ENCODE data around the gene GAS6. TPM values are rescaled to one million over a fixed set of nuclear protein-coding genes. Genes with fewer than 3 reads are reported as not detected.

The GAS6 gene
- total RNA-seq, 1 experiment from 2014 or later: 49.4 TPM

DNA sequence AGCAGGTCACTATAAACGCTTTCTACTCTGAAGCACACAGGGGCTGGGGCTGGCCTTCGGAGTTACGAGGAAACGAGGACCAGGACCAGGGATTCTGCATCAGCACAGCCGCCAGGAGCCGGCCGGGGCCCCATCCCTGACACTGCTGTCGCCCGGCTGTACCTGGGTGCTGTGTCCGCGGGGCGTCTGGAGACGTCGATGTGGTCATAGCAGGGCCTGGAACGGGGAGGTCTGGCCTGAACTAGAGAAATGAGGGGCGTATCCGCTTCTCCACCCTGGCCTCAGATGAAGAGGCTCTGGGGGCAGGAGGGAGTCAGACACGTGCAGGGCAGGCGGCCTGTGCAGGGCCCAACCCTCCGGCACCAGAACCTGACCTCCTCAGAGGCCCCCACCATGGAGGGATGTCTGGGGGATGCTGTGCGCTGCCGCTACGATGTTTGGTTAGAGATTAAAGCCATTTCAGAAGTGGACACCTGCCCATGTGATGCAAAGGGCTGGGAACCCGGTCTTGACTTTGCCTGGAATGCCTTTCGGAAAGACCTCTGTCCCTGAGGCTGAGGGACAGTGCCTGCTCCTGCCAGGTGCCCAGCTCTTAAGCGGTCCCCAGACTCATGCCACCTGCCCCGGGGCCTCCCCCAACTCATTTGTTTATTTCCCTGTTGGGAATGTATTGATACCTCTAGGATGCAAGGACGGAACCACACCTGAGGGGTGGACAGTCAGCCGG, 21.4 kb downstream of the GAS6 start:
- H3K4me3 ChIP-seq (replicated peaks in 1 of 2; ENCODE audit: low read depth in 1 of 2, low read length in 2 of 2): no peak overlapping the region
- no peaks in the 10 kb centered on the region; a peak in 1 of 4 replicates for H3K36me3 ChIP-seq (ENCODE audit: control insufficient read depth in 1 of 2, insufficient read depth in 2 of 2, low read length in 2 of 2)
- POLR2A ChIA-PET: no interaction called here
- no peak overlapping the region for H3K9ac ChIP-seq (ENCODE audit: low read length)
- ATAC-seq: no peak
- H3K9me3 ChIP-seq (ENCODE audit: control insufficient read depth in 1 of 2, insufficient read depth in 1 of 2, low read depth in 1 of 2, low read length in 2 of 2): no peaks in the 10 kb centered on the region
- peaks cover 12% of the 10 kb centered on the region for H3K79me2 ChIP-seq (ENCODE audit: insufficient read depth, low read length)
- CTCF ChIA-PET: no interaction called here
- H3K27me3 ChIP-seq (ENCODE audit: insufficient read depth, low read length): no peaks in the 10 kb centered on the region
- H3K4me2 ChIP-seq (ENCODE audit: low read length): no peak overlapping the region
- no peak overlapping the region for H3K27ac ChIP-seq (ENCODE audit: low read depth, low read length)
- H4K20me1 ChIP-seq (ENCODE audit: insufficient read depth): no peaks in the 10 kb centered on the region
- TF ChIP-seq, protein P1, sequence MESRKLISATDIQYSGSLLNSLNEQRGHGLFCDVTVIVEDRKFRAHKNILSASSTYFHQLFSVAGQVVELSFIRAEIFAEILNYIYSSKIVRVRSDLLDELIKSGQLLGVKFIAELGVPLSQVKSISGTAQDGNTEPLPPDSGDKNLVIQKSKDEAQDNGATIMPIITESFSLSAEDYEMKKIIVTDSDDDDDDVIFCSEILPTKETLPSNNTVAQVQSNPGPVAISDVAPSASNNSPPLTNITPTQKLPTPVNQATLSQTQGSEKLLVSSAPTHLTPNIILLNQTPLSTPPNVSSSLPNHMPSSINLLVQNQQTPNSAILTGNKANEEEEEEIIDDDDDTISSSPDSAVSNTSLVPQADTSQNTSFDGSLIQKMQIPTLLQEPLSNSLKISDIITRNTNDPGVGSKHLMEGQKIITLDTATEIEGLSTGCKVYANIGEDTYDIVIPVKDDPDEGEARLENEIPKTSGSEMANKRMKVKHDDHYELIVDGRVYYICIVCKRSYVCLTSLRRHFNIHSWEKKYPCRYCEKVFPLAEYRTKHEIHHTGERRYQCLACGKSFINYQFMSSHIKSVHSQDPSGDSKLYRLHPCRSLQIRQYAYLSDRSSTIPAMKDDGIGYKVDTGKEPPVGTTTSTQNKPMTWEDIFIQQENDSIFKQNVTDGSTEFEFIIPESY (IDR thresholded peaks at IDR 0.05; ENCODE audit: extremely low read depth, insufficient replicate concordance, low read length): no peak
- DNase-seq (ENCODE audit: low read depth, low spot score): no peak
- H3K4me1 ChIP-seq (ENCODE audit: control insufficient read depth in 1 of 2, insufficient read depth in 2 of 2, low read length in 2 of 2): peaks cover 19 to 33% of the 10 kb centered on the region in 2 experiments
- intact Hi-C loops (cut with micrococcal nuclease): no loop called here
- H3K9me2 ChIP-seq (ENCODE audit: insufficient read depth): no peaks in the 10 kb centered on the region
- no peak overlapping the region for H2AFZ ChIP-seq (ENCODE audit: low read depth, low read length, poor library complexity, severe bottlenecking)
- RAD21 ChIA-PET (ENCODE audit: low non-redundant PET in 1 of 2, low total read pairs in 2 of 2, uncharacterized antibody in 2 of 2, unreplicated experiment in 2 of 2): no interaction called here
- BruUV-seq (replicated peaks): TSS peak; percentile 23

DNA sequence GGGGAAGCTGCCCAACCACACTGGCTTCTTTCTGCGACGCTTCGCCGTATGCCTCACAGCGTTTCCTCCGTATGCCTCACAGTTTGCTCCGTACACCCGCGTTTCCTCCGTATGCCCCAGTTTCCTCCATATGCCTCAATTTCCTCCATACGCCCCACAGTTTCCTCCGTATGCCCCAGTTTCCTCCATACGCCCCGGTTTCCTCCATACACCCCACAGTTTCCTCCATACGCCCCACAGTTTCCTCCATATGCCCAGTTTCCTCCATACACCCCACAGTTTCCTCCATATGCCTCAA, 22.6 kb downstream of the GAS6 start:
- ChIA-PET CTCF (no interaction called here), RAD21 (ENCODE audit: low non-redundant PET in 1 of 2, low total read pairs in 2 of 2, uncharacterized antibody in 2 of 2, unreplicated experiment in 2 of 2) (no interaction called here), POLR2A (no interaction called here)
- DNase-seq (ENCODE audit: low read depth, low spot score): no peak
- Histone ChIP-seq H2AFZ (ENCODE audit: low read depth, low read length, poor library complexity, severe bottlenecking) (no peak overlapping the region), H3K79me2 (ENCODE audit: insufficient read depth, low read length) (peaks cover under 1% of the 10 kb centered on the region; the same call in 1 of the 2 replicates), H3K27me3 (ENCODE audit: insufficient read depth, low read length) (no peaks in the 10 kb centered on the region), H3K4me2 (ENCODE audit: low read length) (no peak overlapping the region), H3K4me3 (replicated peaks in 1 of 2; ENCODE audit: low read depth in 1 of 2, low read length in 2 of 2) (no peak overlapping the region), H3K9ac (ENCODE audit: low read length) (no peak overlapping the region), H3K36me3 (ENCODE audit: control insufficient read depth in 1 of 2, insufficient read depth in 2 of 2, low read length in 2 of 2) (no peaks in the 10 kb centered on the region; a peak in 1 of 4 replicates), H3K9me3 (ENCODE audit: control insufficient read depth in 1 of 2, insufficient read depth in 1 of 2, low read depth in 1 of 2, low read length in 2 of 2) (no peaks in the 10 kb centered on the region), H3K9me2 (ENCODE audit: insufficient read depth) (no peaks in the 10 kb centered on the region), H3K27ac (ENCODE audit: low read depth, low read length) (no peak overlapping the region), H4K20me1 (ENCODE audit: insufficient read depth) (no peaks in the 10 kb centered on the region), H3K4me1 (ENCODE audit: control insufficient read depth in 1 of 2, insufficient read depth in 2 of 2, low read length in 2 of 2) (peaks cover 26 to 42% of the 10 kb centered on the region in 2 experiments)
- BruUV-seq (replicated peaks): no TSS peak
- no peak for ATAC-seq
- intact Hi-C loops (cut with micrococcal nuclease): no loop called here
- TF ChIP-seq FOSL1 (IDR thresholded peaks at IDR 0.05; ENCODE audit: low read depth) (no peak), EZH2phosphoT487 (IDR thresholded peaks at IDR 0.05; ENCODE audit: borderline replicate concordance) (no peak), JUND (IDR thresholded peaks at IDR 0.05) (no peak), POLR2A (IDR thresholded peaks at IDR 0.05; ENCODE audit: borderline replicate concordance, extremely low read depth, insufficient read depth, insufficient read length) (no peak), POLR2AphosphoS5 (IDR thresholded peaks at IDR 0.05; ENCODE audit: low read depth, low read length) (no peak), EGR1 (IDR thresholded peaks at IDR 0.05; ENCODE audit: low read depth) (no peak), ZFX (IDR thresholded peaks at IDR 0.05) (no peak), ELF1 (IDR thresholded peaks at IDR 0.05; ENCODE audit: borderline replicate concordance, low read depth) (no peak), YY1 (IDR thresholded peaks at IDR 0.05; ENCODE audit: extremely low read depth, insufficient replicate concordance, low read depth, low read length) (no peak), SP1 (IDR thresholded peaks at IDR 0.05; ENCODE audit: low read depth) (no peak)
- TF ChIP-seq, protein P2, sequence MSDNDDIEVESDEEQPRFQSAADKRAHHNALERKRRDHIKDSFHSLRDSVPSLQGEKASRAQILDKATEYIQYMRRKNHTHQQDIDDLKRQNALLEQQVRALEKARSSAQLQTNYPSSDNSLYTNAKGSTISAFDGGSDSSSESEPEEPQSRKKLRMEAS (IDR thresholded peaks at IDR 0.05): no peak
- TF ChIP-seq, protein P3, sequence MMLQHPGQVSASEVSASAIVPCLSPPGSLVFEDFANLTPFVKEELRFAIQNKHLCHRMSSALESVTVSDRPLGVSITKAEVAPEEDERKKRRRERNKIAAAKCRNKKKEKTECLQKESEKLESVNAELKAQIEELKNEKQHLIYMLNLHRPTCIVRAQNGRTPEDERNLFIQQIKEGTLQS (IDR thresholded peaks at IDR 0.05): no peak
- TF ChIP-seq, protein P4, sequence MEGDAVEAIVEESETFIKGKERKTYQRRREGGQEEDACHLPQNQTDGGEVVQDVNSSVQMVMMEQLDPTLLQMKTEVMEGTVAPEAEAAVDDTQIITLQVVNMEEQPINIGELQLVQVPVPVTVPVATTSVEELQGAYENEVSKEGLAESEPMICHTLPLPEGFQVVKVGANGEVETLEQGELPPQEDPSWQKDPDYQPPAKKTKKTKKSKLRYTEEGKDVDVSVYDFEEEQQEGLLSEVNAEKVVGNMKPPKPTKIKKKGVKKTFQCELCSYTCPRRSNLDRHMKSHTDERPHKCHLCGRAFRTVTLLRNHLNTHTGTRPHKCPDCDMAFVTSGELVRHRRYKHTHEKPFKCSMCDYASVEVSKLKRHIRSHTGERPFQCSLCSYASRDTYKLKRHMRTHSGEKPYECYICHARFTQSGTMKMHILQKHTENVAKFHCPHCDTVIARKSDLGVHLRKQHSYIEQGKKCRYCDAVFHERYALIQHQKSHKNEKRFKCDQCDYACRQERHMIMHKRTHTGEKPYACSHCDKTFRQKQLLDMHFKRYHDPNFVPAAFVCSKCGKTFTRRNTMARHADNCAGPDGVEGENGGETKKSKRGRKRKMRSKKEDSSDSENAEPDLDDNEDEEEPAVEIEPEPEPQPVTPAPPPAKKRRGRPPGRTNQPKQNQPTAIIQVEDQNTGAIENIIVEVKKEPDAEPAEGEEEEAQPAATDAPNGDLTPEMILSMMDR (IDR thresholded peaks at IDR 0.05 in 2 of 3, conservative IDR thresholded peaks at IDR 0.05 in 1 of 3; ENCODE audit: borderline replicate concordance in 1 of 3, insufficient read depth in 1 of 3, low read depth in 2 of 3, low read length in 2 of 3): no peak
- TF ChIP-seq, protein P1 (IDR thresholded peaks at IDR 0.05; ENCODE audit: extremely low read depth, insufficient replicate concordance, low read length): no peak

Data from HCT116 (cell line).